Measurements from ENCODE around the gene UBE2B.

The UBE2B gene

DNA sequence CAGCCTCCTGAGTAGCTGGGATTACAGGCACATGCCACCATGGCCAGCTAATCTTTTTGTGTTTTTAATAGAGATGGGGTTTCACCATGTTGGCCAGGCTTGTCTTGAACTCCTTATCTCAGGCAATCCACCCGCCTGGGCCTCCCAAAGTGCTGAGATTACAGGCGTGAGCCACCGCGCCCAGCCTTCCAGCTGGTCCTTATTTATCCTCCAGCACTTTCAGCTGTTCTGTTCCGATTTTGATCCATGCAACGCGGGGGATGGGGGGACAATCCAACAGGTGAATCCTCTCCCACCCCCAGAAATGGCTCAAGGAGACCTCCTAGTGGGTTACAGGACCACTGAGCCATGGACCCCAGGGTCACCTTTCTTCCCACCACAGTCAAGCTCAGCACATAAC lies 55.0 kb downstream of the UBE2B start:
- Histone ChIP-seq H3K4me3 (no peak overlapping the region), H3K36me3 (ENCODE audit: insufficient read depth, low read length) (no peaks in the 10 kb centered on the region), H3K9ac (ENCODE audit: insufficient read length) (no peak overlapping the region), H3K27ac (no peak overlapping the region), H3K9me3 (ENCODE audit: low read depth, low read length) (no peaks in the 10 kb centered on the region)
- DNase-seq (ENCODE audit: low read depth, low spot score) = no peak
- no peak for TF ChIP-seq POLR2AphosphoS5 (IDR thresholded peaks at IDR 0.05; ENCODE audit: borderline replicate concordance, low read depth, low read length)
- no peak for TF ChIP-seq FOXP2 (optimal IDR thresholded peaks at IDR 0.05; ENCODE audit: control extremely low read depth, extremely low read length, insufficient read depth)
- TF ChIP-seq EZH2 (IDR thresholded peaks at IDR 0.05) = no peak

DNA sequence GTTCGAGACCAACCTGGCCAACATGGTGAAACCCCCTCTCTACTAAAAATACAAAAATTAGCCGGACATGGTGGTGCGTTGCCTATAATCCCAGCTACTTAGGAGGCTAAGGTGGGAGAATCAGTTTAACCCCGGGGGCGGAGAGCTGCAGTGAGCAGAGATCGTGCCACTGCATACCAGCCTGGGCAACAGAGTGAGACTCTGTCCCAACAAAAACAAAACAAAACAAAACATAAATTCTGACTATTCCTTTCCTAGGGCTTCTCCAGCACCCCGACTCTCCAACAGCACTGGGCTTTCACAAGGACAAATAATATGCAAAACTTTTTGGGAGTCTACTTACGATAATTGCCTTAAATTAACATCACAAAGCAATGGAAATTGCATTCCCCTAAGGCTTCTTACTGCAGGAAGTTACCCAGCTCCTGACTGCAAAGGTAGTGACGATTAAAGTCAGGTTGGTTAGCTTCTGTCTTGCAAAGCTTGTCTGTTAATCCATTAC lies 56.2 kb downstream of the UBE2B start:
- Histone ChIP-seq H3K9me3 (ENCODE audit: low read depth, low read length) (no peaks in the 10 kb centered on the region), H3K27ac (peak overlapping the region; percentile 14; the same call in 1 of the 2 replicates), H3K9ac (ENCODE audit: insufficient read length) (no peak overlapping the region), H3K36me3 (ENCODE audit: insufficient read depth, low read length) (no peaks in the 10 kb centered on the region), H3K4me3 (peak overlapping the region; percentile 42)
- peak; percentile 32 for DNase-seq (ENCODE audit: low read depth, low spot score)
- TF ChIP-seq EZH2 (IDR thresholded peaks at IDR 0.05) (no peak), POLR2AphosphoS5 (IDR thresholded peaks at IDR 0.05; ENCODE audit: borderline replicate concordance, low read depth, low read length) (no peak), FOXP2 (optimal IDR thresholded peaks at IDR 0.05; ENCODE audit: control extremely low read depth, extremely low read length, insufficient read depth) (no peak)

DNA sequence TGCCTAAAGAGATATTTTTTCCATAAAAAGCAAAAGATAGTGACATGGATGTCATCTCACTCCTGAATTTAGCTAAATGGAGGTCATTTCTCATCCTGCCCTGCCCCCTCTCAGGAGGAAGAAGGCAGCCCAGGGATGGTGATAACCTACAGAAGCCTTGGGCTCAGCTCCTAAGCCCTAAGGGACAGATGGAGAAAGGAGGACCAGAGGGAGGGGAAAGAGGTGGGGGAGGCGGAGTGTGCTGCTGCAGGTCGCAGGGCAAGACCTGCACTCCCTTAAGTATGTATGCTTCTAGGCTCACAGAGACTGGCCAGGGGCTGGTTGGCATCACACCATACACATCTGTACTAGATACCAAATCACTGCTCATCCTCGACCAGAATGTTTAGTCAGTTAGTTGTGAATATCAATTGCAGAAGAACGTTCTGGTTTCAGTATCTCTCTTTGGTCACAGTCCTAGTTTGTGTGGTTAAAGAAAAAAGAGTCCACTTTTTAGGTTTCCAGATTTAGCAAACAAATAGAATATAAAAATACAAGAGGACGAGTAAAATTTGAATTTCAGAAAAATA lies 58.7 kb downstream of the UBE2B start:
- no peak overlapping the region for H3K4me3 ChIP-seq
- TF ChIP-seq POLR2AphosphoS5 (IDR thresholded peaks at IDR 0.05; ENCODE audit: borderline replicate concordance, low read depth, low read length) (no peak), EZH2 (IDR thresholded peaks at IDR 0.05) (no peak), FOXP2 (optimal IDR thresholded peaks at IDR 0.05; ENCODE audit: control extremely low read depth, extremely low read length, insufficient read depth) (no peak)
- no peaks in the 10 kb centered on the region for H3K36me3 ChIP-seq (ENCODE audit: insufficient read depth, low read length)
- no peaks in the 10 kb centered on the region for H3K9me3 ChIP-seq (ENCODE audit: low read depth, low read length)
- H3K27ac ChIP-seq = no peak overlapping the region
- no peak overlapping the region for H3K9ac ChIP-seq (ENCODE audit: insufficient read length)
- no peak for DNase-seq (ENCODE audit: low read depth, low spot score)

DNA sequence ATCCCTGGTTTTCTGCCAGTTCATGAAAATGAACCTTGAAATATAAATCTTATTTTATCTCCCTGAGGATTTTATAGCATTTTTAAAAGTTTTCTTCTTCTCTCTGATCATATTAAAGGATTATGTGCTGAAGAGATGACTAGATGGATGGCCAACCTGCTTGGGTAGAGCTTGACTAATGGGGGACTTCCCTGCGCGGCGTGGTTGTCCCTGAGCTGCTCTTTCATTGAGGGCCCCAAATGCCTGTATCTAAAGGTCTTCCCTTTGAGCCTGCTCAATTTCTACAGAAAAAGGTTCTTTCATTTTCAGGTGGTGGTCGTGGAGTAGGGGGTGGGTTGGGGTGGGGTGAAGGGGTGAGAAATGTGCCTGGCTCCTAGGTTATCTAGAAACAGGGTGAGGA lies 60.8 kb downstream of the UBE2B start:
- DNase-seq (ENCODE audit: low read depth, low spot score) = no peak

DNA sequence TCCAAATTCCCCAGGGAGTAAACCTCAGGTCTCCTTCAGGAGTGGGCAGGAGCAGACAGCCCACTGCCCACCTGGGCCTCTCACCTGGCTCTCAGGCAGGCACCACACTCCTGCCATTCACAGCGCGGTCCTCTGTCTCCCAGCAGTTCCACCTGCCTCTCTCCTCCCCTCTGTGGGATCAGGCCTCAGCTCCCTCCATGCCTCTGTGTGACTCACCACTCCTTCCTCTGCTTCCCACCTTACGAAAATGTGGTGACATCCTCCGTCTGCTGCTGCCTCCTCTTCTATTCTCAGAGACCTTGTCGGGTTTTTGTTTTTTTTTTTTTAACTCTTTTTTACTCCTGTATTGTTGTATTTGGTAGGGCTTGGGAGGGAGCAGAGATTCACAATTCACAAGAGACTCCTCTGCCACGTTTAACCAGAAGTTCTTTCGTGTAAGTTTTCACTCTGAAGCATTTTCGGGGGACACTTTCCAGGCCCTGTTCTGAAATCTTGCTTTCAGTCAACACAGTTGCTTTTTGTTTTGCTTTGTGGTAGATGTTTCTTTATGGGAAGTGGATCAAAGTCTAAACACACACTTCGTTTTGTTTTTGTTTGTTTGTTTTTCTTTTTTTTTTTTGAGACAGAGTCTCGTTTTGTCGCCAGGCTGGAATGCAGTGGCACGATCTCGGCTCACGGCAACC lies 61.4 kb downstream of the UBE2B start:
- H3K9ac ChIP-seq (ENCODE audit: insufficient read length) = no peak overlapping the region
- TF ChIP-seq POLR2AphosphoS5 (IDR thresholded peaks at IDR 0.05; ENCODE audit: borderline replicate concordance, low read depth, low read length) = no peak
- TF ChIP-seq FOXP2 (optimal IDR thresholded peaks at IDR 0.05; ENCODE audit: control extremely low read depth, extremely low read length, insufficient read depth) = no peak
- no peak for TF ChIP-seq EZH2 (IDR thresholded peaks at IDR 0.05)
- no peak for DNase-seq (ENCODE audit: low read depth, low spot score)

More for the DNA sequence above, 60.8 kb downstream of the UBE2B start:
- Histone ChIP-seq H3K9me3 (ENCODE audit: low read depth, low read length) (no peaks in the 10 kb centered on the region), H3K4me3 (no peak overlapping the region), H3K9ac (ENCODE audit: insufficient read length) (no peak overlapping the region), H3K36me3 (ENCODE audit: insufficient read depth, low read length) (no peaks in the 10 kb centered on the region), H3K27ac (no peak overlapping the region)
- TF ChIP-seq EZH2 (IDR thresholded peaks at IDR 0.05) (no peak), FOXP2 (optimal IDR thresholded peaks at IDR 0.05; ENCODE audit: control extremely low read depth, extremely low read length, insufficient read depth) (no peak), POLR2AphosphoS5 (IDR thresholded peaks at IDR 0.05; ENCODE audit: borderline replicate concordance, low read depth, low read length) (no peak)

DNA sequence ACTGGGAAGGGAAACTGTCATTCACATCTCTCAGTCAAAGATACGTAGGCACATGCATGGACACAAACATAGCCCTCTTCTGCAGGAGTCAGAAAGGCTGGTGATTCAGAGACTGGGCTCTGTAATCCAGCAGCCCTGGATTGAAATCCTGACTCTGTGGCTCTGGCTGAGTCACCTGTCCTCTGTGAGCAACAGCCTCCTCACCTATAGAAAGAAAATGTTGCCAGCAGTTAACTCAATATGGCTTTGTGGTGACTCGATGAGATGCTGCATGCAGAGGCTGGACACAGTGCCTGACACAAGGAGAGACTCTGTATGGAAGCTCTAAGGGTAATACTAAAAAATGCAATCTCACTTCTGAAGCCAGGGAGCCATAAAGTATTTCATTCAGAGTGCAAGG lies 64.2 kb downstream of the UBE2B start:
- no peak overlapping the region for H3K27ac ChIP-seq
- no peak for TF ChIP-seq POLR2AphosphoS5 (IDR thresholded peaks at IDR 0.05; ENCODE audit: borderline replicate concordance, low read depth, low read length)
- TF ChIP-seq EZH2 (IDR thresholded peaks at IDR 0.05) = no peak
- no peak for TF ChIP-seq FOXP2 (optimal IDR thresholded peaks at IDR 0.05; ENCODE audit: control extremely low read depth, extremely low read length, insufficient read depth)
- no peak overlapping the region for H3K9ac ChIP-seq (ENCODE audit: insufficient read length)

More for the DNA sequence above, 61.4 kb downstream of the UBE2B start:
- Histone ChIP-seq H3K27ac (no peak overlapping the region), H3K4me3 (no peak overlapping the region), H3K9me3 (ENCODE audit: low read depth, low read length) (no peaks in the 10 kb centered on the region), H3K36me3 (ENCODE audit: insufficient read depth, low read length) (no peaks in the 10 kb centered on the region)

DNA sequence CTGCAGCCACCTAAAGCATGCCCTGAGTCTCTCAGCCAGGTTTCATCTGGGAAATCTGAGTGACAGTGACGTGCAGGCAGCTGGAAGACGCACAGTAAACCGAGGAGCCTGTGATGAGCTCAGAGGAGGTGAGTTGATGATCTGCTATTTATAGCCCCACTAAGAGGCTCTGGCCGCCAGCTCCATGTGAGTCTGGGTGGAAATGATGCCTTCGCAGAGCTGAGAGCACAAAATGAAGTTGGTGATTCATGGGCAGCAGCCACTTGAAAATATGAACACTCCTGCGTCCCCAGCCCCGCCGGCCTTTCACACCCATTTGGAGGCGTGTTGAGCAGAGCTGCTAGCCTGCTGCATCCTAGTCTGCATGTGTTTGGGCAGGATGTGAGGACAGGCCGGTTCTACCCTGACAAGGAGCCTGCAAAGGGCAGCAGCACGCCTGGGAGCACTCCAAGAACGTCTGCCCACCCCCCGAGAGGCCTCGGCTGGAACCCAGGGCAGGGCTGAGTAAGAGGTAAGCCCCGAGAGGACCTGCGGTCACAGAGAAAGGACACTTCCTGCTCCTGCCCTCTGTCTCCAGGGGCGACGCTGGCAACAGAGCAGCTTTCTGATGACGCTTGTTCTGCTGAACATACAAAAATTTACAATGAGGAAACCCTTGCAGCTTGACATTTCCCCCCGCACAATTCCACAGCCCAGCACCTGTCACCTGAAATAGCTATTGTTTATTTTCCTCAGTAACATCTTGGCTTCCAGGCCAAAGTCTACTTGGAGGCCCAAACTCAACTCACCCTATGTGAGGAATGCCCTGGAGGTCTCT lies 65.4 kb downstream of the UBE2B start:
- Histone ChIP-seq H3K4me3 (no peak overlapping the region), H3K9me3 (ENCODE audit: low read depth, low read length) (no peaks in the 10 kb centered on the region), H3K27ac (no peak overlapping the region), H3K9ac (ENCODE audit: insufficient read length) (no peak overlapping the region), H3K36me3 (ENCODE audit: insufficient read depth, low read length) (no peaks in the 10 kb centered on the region)
- no peak for DNase-seq (ENCODE audit: low read depth, low spot score)
- no peak for TF ChIP-seq EZH2 (IDR thresholded peaks at IDR 0.05)
- TF ChIP-seq FOXP2 (optimal IDR thresholded peaks at IDR 0.05; ENCODE audit: control extremely low read depth, extremely low read length, insufficient read depth) = no peak
- TF ChIP-seq POLR2AphosphoS5 (IDR thresholded peaks at IDR 0.05; ENCODE audit: borderline replicate concordance, low read depth, low read length) = no peak

More for the DNA sequence above, 64.2 kb downstream of the UBE2B start:
- H3K4me3 ChIP-seq = no peak overlapping the region
- H3K9me3 ChIP-seq (ENCODE audit: low read depth, low read length) = no peaks in the 10 kb centered on the region
- DNase-seq (ENCODE audit: low read depth, low spot score) = no peak
- H3K36me3 ChIP-seq (ENCODE audit: insufficient read depth, low read length) = no peaks in the 10 kb centered on the region

DNA sequence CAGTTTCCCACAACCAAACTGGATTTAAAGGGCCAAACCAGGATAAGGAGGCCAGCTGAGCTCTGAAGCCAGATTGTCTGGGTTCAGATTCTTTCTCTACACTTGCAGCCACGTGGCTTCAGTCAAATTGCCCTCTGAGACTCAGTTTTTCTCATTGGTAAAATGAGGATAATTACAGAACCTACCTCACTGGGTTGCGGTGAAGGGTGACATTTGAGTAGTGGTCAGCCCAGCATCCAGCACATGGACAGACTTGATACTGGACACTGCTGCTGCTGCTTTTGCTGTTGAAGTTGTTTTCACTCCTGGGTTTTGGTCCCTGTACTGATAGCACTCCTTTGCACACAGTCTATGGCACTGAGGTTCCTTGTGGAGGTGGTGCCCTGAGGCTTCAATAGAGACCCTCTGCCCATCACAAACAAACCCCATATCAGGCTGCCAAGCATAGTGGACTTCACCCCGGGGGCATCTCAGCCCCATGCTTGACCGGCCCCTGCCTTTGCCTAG lies 66.0 kb downstream of the UBE2B start:
- Histone ChIP-seq H3K27ac (no peak overlapping the region), H3K9me3 (ENCODE audit: low read depth, low read length) (no peaks in the 10 kb centered on the region), H3K4me3 (no peak overlapping the region), H3K36me3 (ENCODE audit: insufficient read depth, low read length) (no peaks in the 10 kb centered on the region), H3K9ac (ENCODE audit: insufficient read length) (no peak overlapping the region)
- DNase-seq (ENCODE audit: low read depth, low spot score) = no peak
- TF ChIP-seq EZH2 (IDR thresholded peaks at IDR 0.05) (no peak), POLR2AphosphoS5 (IDR thresholded peaks at IDR 0.05; ENCODE audit: borderline replicate concordance, low read depth, low read length) (no peak), FOXP2 (optimal IDR thresholded peaks at IDR 0.05; ENCODE audit: control extremely low read depth, extremely low read length, insufficient read depth) (no peak)

Data from SK-N-MC (cell line).